Fibroblast of villous mesenchyme (primary cell): ENCODE measurements around the gene PGLYRP1. TPM values are rescaled to one million over a fixed set of nuclear protein-coding genes. Genes with fewer than 3 reads are reported as not detected.

Experiments
- DNase-seq: peaks from one replicate; pipeline ENCODE4 v3.0.0-alpha.2; 2010; ENCODE audit warnings: low read depth
- H3K4me3 ChIP-seq: 2 replicates; pipeline ENCODE4 v1.5.1; 2011; ENCODE audit warnings: low read depth, mild to moderate bottlenecking, low read length
- CTCF ChIP-seq: IDR thresholded peaks from 2 replicates; pipeline ENCODE4 v1.5.1; 2012; ENCODE audit warnings: low read depth, mild to moderate bottlenecking, low read length; ENCODE audit not compliant: insufficient read depth
- total RNA-seq: library from RNA; depleted of rRNA; stranded (reverse); fragments of >200 nt; gene quantifications from 2 replicates; pipeline ENCODE4 v1.2.3, GENCODE V29; 2012

Gene PGLYRP1
- total RNA-seq, 1 donor, result not detected

- no peak for TF ChIP-seq CTCF
- H3K4me3 ChIP-seq, result no peak overlapping the region
- DNase-seq, result no peak
Measured at GRCh38 chr19:46063201-46063600, 40.3 kb upstream of the PGLYRP1 start.

GRCh38 chr19:46060012-46060411 lies 37.2 kb upstream of the PGLYRP1 start:
- DNase-seq, result no peak
- TF ChIP-seq CTCF, result no peak
- H3K4me3 ChIP-seq, result no peak overlapping the region

- DNase-seq, result no peak
- TF ChIP-seq CTCF, result no peak
- H3K4me3 ChIP-seq, result no peak overlapping the region
Measured at GRCh38 chr19:46058778-46059177, 35.9 kb upstream of the PGLYRP1 start.

- no peak for TF ChIP-seq CTCF
- DNase-seq, result no peak
- no peak overlapping the region for H3K4me3 ChIP-seq
Measured at GRCh38 chr19:46056536-46056935, 33.7 kb upstream of the PGLYRP1 start.

- TF ChIP-seq CTCF, result no peak
- DNase-seq, result no peak
- H3K4me3 ChIP-seq, result no peak overlapping the region
Measured at GRCh38 chr19:46052896-46053295, 30.0 kb upstream of the PGLYRP1 start.

GRCh38 chr19:46049597-46049996 lies 26.7 kb upstream of the PGLYRP1 start:
- no peak overlapping the region for H3K4me3 ChIP-seq
- no peak for DNase-seq
- TF ChIP-seq CTCF, result no peak

GRCh38 chr19:46043519-46043918 lies 20.7 kb upstream of the PGLYRP1 start:
- H3K4me3 ChIP-seq, result no peak overlapping the region

More at GRCh38 chr19:46043519-46043918, 20.7 kb upstream of the PGLYRP1 start:
- no peak for TF ChIP-seq CTCF
- no peak for DNase-seq
